HG03565 (cell line): ENCODE measurements around the gene ATF7.

Experiments
- ATAC-seq: cut with Tn5 transposase; IDR thresholded peaks from one replicate; pipeline ENCODE4 v1.9.1; 2021; ENCODE audit warnings: mild to moderate bottlenecking, moderate library complexity; ENCODE audit not compliant: unreplicated experiment

ATF7 gene

GRCh38 chr12:53464685-53465418, 161.3 kb downstream of the ATF7 start:
- no peak for ATAC-seq

DNA sequence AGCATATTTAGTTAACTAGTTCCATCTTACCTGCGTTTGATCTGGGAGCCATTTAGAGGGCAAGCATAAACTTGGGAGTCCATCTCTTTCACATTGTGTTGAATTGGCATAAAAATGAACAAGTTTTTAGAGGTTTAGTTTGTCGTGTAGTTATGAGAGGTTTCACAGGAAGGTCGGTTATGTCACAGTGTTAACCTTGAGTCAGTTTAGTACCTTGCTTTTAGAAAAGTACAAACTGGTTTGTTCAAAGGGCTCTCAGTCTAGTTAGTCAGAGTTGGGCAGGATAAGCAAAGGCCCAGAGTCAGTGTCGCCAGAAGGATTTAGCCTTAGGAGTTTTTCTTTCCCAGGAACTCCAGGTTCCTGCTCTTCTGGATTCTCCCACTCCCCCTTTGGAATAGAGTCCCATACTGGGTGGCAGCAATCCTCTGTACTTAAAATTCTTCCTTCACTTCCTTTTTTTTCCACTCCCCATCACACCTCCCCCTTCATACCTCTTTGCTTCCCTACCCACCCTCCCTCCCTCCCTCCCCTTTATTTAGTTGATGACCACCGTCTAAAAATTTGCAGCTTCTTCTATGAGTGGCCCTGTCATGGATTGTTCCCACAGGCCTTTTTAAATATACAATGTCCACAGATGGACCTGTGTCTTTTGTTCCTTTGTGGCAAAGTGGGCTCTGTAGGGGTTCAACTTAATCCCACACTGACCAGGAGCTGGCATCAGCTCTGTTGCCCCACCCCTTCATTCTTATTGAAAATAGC, 162.2 kb downstream of the ATF7 start:
- ATAC-seq: no peak

- ATAC-seq: no peak
Measured at GRCh38 chr12:53462935-53463334, 163.2 kb downstream of the ATF7 start.

- ATAC-seq: no peak
Measured at GRCh38 chr12:53461591-53461990, 164.6 kb downstream of the ATF7 start.

- no peak for ATAC-seq
Measured at GRCh38 chr12:53461059-53461458, 165.1 kb downstream of the ATF7 start.

- ATAC-seq: no peak
Measured at GRCh38 chr12:53459097-53459496, 167.1 kb downstream of the ATF7 start.
